Cerebellar nuclear complex (tissue), 1 donor: ENCODE measurements around the gene CCL19.

Experiments used
- DNase-seq, 2 experiments: peaks; one replicate each; lab custom pipeline; 2025; lab: John Stamatoyannopoulos, UW

The CCL19 gene

GRCh38 chr9:34662526-34663302, 28.4 kb downstream of the CCL19 start, which contains the start of gene CCL27:
CCL27 (minus strand) TSS chr9:34662657; CDS start chr9:34662633, 24 bp downstream.
- DNase-seq, result no peak

- DNase-seq, result no peak
These were observed 31.4 kb downstream of the CCL19 start for GRCh38 chr9:34659592-34660253.

- DNase-seq, result no peak
These were observed 32.6 kb downstream of the CCL19 start for GRCh38 chr9:34658461-34658860.

- DNase-seq, result no peak
These were observed 34.1 kb downstream of the CCL19 start for GRCh38 chr9:34656992-34657391.

- no peak for DNase-seq
These were observed 35.7 kb downstream of the CCL19 start for GRCh38 chr9:34655394-34655793.

GRCh38 chr9:34654323-34655051, 36.6 kb downstream of the CCL19 start:
- DNase-seq, result no peak

GRCh38 chr9:34653151-34654072, 37.7 kb downstream of the CCL19 start:
- DNase-seq, result no peak

- DNase-seq, result no peak
These were observed 38.5 kb downstream of the CCL19 start for GRCh38 chr9:34652602-34653000.

- DNase-seq, result no peak
These were observed 39.0 kb downstream of the CCL19 start, which contains the start of gene IL11RA for GRCh38 chr9:34651876-34652601. IL11RA (plus strand) TSS chr9:34652185; CDS start chr9:34655218, 3,033 bp downstream.

- DNase-seq, result no peak
These were observed 39.8 kb downstream of the CCL19 start for GRCh38 chr9:34651321-34651720.

GRCh38 chr9:34650816-34651215, 40.3 kb downstream of the CCL19 start:
- no peak for DNase-seq

GRCh38 chr9:34648673-34649072, 42.4 kb downstream of the CCL19 start:
- no peak for DNase-seq

- DNase-seq, result no peak
These were observed 43.4 kb downstream of the CCL19 start for GRCh38 chr9:34647651-34648050.

GRCh38 chr9:34647084-34647403, 44.0 kb downstream of the CCL19 start:
- DNase-seq, result no peak

- DNase-seq, result peak; percentile 49 to 58
These were observed 44.6 kb downstream of the CCL19 start, which contains the start of gene GALT for GRCh38 chr9:34646211-34647083. GALT (plus strand) TSS chr9:34646675; CDS start chr9:34646705, 30 bp downstream.

GRCh38 chr9:34644766-34645314, 46.2 kb downstream of the CCL19 start:
- no peak for DNase-seq

- DNase-seq, result no peak
These were observed 48.4 kb downstream of the CCL19 start for GRCh38 chr9:34642679-34643078.
